Pancreas (tissue), 10 donors: ENCODE measurements around the gene TBC1D7. TPM values are rescaled to one million over a fixed set of nuclear protein-coding genes. Genes with fewer than 3 reads are reported as not detected.

Source experiments
- ATAC-seq, 4 donors: fragments of 200-7000 bp; cut with Tn5 transposase; one replicate each; pipeline versions ENCODE4 v1.8.0 to v1.9.1; 2020; ENCODE audit warnings: mild to moderate bottlenecking in 4 of 4, moderate library complexity in 4 of 4
- DNase-seq, 6 donors: peaks; one replicate each; pipeline ENCODE4 v3.0.0-alpha.2; 2020
- FAIRE-seq: peaks from 2 replicates; lab custom pipeline; 2012; peaks lifted over from hg19 to GRCh38; lab: Jason Lieb, UNC
- H3K27ac ChIP-seq, 4 donors: fragments of 200-600 bp; sonication (generic); 1 replicate in 3 of 4; 2 replicates in 1 of 4; pipeline versions ENCODE4 v1.5.0 to v1.8.0; 2020
- H3K27me3 ChIP-seq, 4 donors: fragments of 200-600 bp; one replicate each; pipeline ENCODE4 v1.8.0; 2021
- H3K36me3 ChIP-seq, 3 donors: fragments of 200-600 bp; sonication (generic) in 1 of 3; one replicate each; pipeline versions ENCODE4 v1.5.0 to v1.8.0; 2020 to 2021
- H3K4me1 ChIP-seq, 3 donors: fragments of 200-600 bp; one replicate each; pipeline ENCODE4 v1.8.0; 2021
- H3K4me3 ChIP-seq, 4 donors: fragments of 200-600 bp; sonication (generic) in 2 of 4; one replicate each; pipeline versions ENCODE4 v1.5.0 to v1.8.0; 2020 to 2021
- H3K9me3 ChIP-seq, 4 donors: fragments of 200-600 bp; one replicate each; pipeline ENCODE4 v1.8.0; 2021
- WGBS, 2 donors: extraction: QIAGEN DNeasy Blood & Tissue Kit; methylation state at CpG; one replicate each; pipeline ENCODE4 v1.1.7; 2013; 5-methylcytosine and 5-hydroxymethylcytosine counted together
- intact Hi-C, 3 donors: fragments of 100-400 bp; cut with DNase I; formaldehyde crosslinking; loops; one replicate each; pipeline versions ENCODE4 v1.11.1 to v1.14.2; 2022
- polyA plus RNA-seq, 2 donors: library from polyadenylated mRNA; stranded (reverse); fragments of 200-250 nt; gene quantifications; one replicate each; pipeline ENCODE4 v1.2.3, GENCODE V29; 2013
- total RNA-seq, 6 donors: library from RNA; stranded (reverse); fragmentation: NEBNext Ultra II Directional in 4 of 6; extraction: Animal tissue kit (Norgen Biotek cat#: 25700) in 4 of 6; gene quantifications; one replicate each; pipeline versions ENCODE4 v1.2.1 to v1.2.4, GENCODE V29; 2021 to 2023
- TF ChIP-seq, protein P1 (sequence below), 4 donors: fragments of 200-600 bp; sonication (generic) in 3 of 4; IDR thresholded peaks; one replicate each; pipeline versions ENCODE4 v1.5.0 to v1.8.0; 2021; ENCODE audit warnings: antibody characterized with exemption in 4 of 4
- donor health status: healthy with polysubstance abuse.
- donor health status: DM: no; HTN: no; CAD: no; lungs with moderate emphysema.
- donor health status: DM: no; HTN: no; CAD: no.
- donor health status: control.
- donor health status: control.
- donor health status: Bipolar disorder and iron deficiency.
- donor health status: DM: yes; HTN: yes; CAD: no.
- donor health status: DM: no; HTN: no; CAD: no.
- donor health status: DM: no; HTN: no; CAD: no.
- donor health status: DM: yes; HTN: yes; CAD: no.

The TBC1D7 gene
- total and polyA plus RNA-seq, 8 donors, result 3.3 to 8.4 (median 6.7) TPM

DNA sequence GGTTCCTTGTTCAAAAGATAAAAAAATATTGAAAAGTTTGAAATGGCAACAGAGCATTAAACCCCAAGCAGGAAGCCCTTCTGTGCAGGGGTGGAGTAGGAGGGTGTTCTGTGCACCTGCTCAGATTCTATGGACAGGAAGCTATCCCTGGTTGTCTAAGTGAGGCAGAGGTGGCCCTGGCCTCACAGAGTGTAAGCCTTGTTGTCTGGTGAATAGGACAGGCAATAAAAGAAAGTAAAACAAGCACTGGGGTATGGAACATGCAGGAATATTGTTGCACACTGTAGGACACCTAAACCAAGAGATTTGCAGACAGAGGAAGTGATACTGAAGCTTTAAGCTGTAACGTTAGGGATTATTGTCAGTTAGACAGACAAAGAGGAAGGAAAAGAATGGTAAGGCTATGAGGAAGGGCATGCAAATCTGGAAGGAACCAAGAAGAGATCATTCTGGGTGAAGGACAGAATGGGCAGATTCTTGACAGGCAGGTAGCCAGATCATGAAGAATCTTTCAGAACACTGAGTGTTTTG lies 66.8 kb downstream of the TBC1D7 start:
- intact Hi-C loops, result no loop called here
- Histone ChIP-seq H3K27me3 (no peaks in the 10 kb centered on the region), H3K9me3 (no peaks in the 10 kb centered on the region), H3K27ac (no peak overlapping the region), H3K36me3 (no peaks in the 10 kb centered on the region), H3K4me1 (no peaks in the 10 kb centered on the region), H3K4me3 (no peak overlapping the region)
- FAIRE-seq, result no peak
- no peak for DNase-seq
- peak in 2 of 4 donors; percentile 50 to 73 for ATAC-seq
- WGBS, 2 donors, result 80 to 92% methylated on average over 1 of the region's 1 CpG
- TF ChIP-seq, protein P1, sequence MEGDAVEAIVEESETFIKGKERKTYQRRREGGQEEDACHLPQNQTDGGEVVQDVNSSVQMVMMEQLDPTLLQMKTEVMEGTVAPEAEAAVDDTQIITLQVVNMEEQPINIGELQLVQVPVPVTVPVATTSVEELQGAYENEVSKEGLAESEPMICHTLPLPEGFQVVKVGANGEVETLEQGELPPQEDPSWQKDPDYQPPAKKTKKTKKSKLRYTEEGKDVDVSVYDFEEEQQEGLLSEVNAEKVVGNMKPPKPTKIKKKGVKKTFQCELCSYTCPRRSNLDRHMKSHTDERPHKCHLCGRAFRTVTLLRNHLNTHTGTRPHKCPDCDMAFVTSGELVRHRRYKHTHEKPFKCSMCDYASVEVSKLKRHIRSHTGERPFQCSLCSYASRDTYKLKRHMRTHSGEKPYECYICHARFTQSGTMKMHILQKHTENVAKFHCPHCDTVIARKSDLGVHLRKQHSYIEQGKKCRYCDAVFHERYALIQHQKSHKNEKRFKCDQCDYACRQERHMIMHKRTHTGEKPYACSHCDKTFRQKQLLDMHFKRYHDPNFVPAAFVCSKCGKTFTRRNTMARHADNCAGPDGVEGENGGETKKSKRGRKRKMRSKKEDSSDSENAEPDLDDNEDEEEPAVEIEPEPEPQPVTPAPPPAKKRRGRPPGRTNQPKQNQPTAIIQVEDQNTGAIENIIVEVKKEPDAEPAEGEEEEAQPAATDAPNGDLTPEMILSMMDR (IDR thresholded peaks at IDR 0.05), result no peak

DNA sequence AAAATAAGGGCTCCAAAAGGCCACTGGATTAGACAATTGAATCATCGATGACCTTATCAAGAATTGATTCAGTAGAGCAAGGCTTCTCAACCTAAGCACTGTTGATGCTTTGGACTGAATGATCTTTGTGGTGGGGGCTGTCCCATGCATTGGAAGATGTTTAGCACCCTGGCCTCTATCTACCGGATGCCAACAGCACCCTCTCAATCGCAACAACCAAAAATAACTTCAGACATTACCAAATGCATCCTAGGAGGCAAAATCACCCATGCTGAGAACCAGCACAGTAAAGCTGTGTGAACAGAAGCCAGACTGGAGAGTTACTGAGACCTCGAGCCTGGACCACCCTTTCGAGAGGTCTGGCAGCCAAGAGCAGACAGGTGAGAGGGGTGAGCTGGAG lies 67.5 kb downstream of the TBC1D7 start:
- no peak overlapping the region for H3K4me3 ChIP-seq
- DNase-seq, result no peak
- no peaks in the 10 kb centered on the region for H3K9me3 ChIP-seq
- no peaks in the 10 kb centered on the region for H3K27me3 ChIP-seq
- FAIRE-seq, result no peak
- intact Hi-C loops, result no loop called here
- TF ChIP-seq, protein P1 (IDR thresholded peaks at IDR 0.05), result no peak
- H3K27ac ChIP-seq, result no peak overlapping the region
- peaks cover 0 to 5% (median 0%) of the 10 kb centered on the region in 3 donors for H3K4me1 ChIP-seq
- ATAC-seq, result no peak
- no peaks in the 10 kb centered on the region for H3K36me3 ChIP-seq
- WGBS, 2 donors, result 82 to 98% methylated on average over 5 of the region's 5 CpGs

DNA sequence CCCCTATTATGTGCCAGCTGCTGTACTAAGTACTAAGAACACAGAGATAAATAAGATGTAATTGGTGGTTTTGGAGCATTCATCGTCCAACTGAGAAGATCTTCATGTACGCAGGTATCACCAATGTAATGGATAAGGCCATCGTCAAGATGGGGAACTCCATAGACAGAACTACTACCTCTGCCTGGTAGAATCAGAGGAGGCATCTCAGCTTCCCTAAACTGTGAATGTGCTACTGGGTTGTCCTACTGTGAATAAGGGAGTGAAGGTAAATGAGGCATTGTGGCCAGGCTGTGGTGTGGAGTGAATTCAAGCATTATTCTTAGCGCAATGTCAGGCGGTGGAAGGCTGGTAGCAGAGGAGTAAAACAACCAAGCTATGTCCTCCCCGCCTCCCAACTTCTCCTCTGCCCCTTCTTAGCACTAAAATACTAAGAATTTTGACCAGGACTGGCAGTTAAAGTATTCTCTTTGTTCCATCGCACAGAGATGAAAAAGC lies 68.2 kb downstream of the TBC1D7 start:
- no peak overlapping the region for H3K4me3 ChIP-seq
- intact Hi-C loops, result no loop called here
- TF ChIP-seq, protein P1 (IDR thresholded peaks at IDR 0.05), result no peak
- peaks cover 0 to 7% (median 0%) of the 10 kb centered on the region in 3 donors for H3K4me1 ChIP-seq
- H3K9me3 ChIP-seq, result no peaks in the 10 kb centered on the region
- H3K27ac ChIP-seq, result no peak overlapping the region
- no peak for ATAC-seq
- H3K27me3 ChIP-seq, result no peaks in the 10 kb centered on the region
- no peak for DNase-seq
- H3K36me3 ChIP-seq, result no peaks in the 10 kb centered on the region
- no peak for FAIRE-seq
- 95 to 96% methylated on average over 7 of the region's 7 CpGs for WGBS, 2 donors

DNA sequence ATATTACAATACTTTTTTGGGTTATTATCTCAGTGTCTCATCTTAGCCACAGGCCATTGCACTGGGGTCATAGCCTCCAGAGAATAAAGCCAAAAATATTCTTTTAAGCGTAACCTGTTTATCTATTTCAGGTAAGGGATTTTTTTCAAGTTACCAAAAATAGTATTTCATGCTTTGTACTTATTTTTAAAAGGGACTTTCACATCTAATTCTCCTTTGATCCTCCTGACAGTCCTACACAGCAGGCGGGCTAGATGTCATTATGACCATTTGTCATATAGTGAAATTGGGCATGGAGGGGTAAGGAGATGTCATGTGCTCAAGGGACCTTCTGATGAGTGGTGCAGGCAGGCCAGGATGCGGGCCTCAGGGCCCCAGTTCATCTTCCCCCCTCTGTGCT lies 68.9 kb downstream of the TBC1D7 start:
- Histone ChIP-seq H3K36me3 (no peaks in the 10 kb centered on the region), H3K4me1 (peaks cover 0 to 7% (median 0%) of the 10 kb centered on the region in 3 donors), H3K4me3 (no peak overlapping the region), H3K9me3 (no peaks in the 10 kb centered on the region), H3K27me3 (no peaks in the 10 kb centered on the region), H3K27ac (no peak overlapping the region)
- ATAC-seq, result no peak
- 93 to 95% methylated on average over 3 of the region's 3 CpGs for WGBS, 2 donors
- intact Hi-C loops, result no loop called here
- no peak for FAIRE-seq
- no peak for DNase-seq
- TF ChIP-seq, protein P1 (IDR thresholded peaks at IDR 0.05), result no peak

DNA sequence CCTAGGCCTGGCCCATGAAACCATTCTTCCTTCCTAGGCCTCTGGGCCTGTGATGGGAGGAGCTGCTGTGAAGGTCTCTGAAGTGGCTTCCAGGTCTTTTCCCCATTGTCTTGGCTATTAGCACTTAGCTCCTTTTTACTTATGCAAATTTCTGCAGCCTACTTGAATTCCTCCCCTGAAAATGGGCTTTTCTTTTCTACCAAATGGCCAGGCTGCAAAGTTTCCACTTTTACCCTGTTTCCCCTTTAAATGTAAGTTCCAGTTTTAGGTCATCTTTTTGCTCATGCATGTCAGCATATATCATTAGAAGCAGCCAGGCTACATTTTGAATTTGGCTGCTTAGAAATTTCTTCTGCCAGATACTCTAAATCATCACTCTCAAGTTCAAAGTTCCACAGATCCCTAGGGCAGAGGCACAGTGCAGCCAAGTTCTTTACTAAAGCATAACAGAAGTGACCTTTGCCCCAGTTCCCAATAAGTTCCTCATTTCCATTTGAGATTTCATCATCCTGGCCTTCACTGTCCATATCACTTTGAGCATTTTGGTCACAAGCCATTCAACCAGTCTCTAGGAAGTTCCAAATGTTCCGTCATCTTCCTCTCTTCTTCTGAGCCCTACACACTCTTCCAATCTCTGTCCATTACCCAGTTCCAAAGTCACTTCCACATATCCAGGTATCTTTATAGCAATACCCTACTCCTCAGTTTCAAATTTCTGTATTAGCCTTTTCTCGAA lies 71.9 kb downstream of the TBC1D7 start:
- TF ChIP-seq, protein P1 (IDR thresholded peaks at IDR 0.05), result no peak
- intact Hi-C loops, result no loop called here
- WGBS, 2 donors, result 84 to 89% methylated on average over 2 of the region's 2 CpGs
- H3K27ac ChIP-seq, result no peak overlapping the region
- no peak overlapping the region for H3K4me3 ChIP-seq
- H3K4me1 ChIP-seq, result peaks cover 0 to 7% (median 0%) of the 10 kb centered on the region in 3 donors
- no peaks in the 10 kb centered on the region for H3K27me3 ChIP-seq
- no peaks in the 10 kb centered on the region for H3K9me3 ChIP-seq
- no peak for FAIRE-seq
- peak; percentile 56 to 74 (median 68) for ATAC-seq
- DNase-seq, result no peak
- no peaks in the 10 kb centered on the region for H3K36me3 ChIP-seq
